Neural cell (in vitro differentiated cells): Measurements from ENCODE around the gene MGAT5. TPM values are rescaled to one million over a fixed set of nuclear protein-coding genes. Genes with fewer than 3 reads are reported as not detected.

ENCODE experiments used
- H2AFZ ChIP-seq: fragments of 200-600, 300-800 bp; sonication (generic), shearing (Covaris generic); 2 replicates; pipeline ENCODE4 v1.6.0; 2014; ENCODE audit warnings: low read depth, mild to moderate bottlenecking, antibody characterized with exemption, low read length, moderate library complexity
- H3F3A ChIP-seq: fragments of 200-600 bp; shearing (Covaris generic); 2 replicates; pipeline ENCODE4 v1.6.1; 2016; ENCODE audit warnings: mild to moderate bottlenecking, moderate library complexity, mixed read lengths, antibody characterized with exemption, low read length; ENCODE audit not compliant: insufficient read depth, poor library complexity, severe bottlenecking
- H3K27ac ChIP-seq: fragments of 200-600, 300-800 bp; sonication (generic), shearing (Covaris generic); 2 replicates; pipeline ENCODE4 v1.5.1; 2014; ENCODE audit warnings: mild to moderate bottlenecking, low read length, moderate library complexity
- H3K27me3 ChIP-seq: fragments of 300-800, 200-600 bp; sonication (generic), shearing (Covaris generic); 2 replicates; pipeline ENCODE4 v1.6.0; 2014; ENCODE audit warnings: mild to moderate bottlenecking, low read depth, low read length, moderate library complexity; ENCODE audit not compliant: insufficient read depth
- H3K36me3 ChIP-seq: fragments of 300-800, 200-600 bp; sonication (generic), shearing (Covaris generic); 2 replicates; pipeline ENCODE4 v1.5.1; 2014; ENCODE audit warnings: mild to moderate bottlenecking, antibody characterized with exemption, low read length, moderate library complexity; ENCODE audit not compliant: insufficient read depth
- H3K4me2 ChIP-seq: fragments of 300-800, 200-600 bp; sonication (generic), shearing (Covaris generic); 2 replicates; pipeline ENCODE4 v1.6.0; 2014; ENCODE audit warnings: mild to moderate bottlenecking, low read length
- H3K4me3 ChIP-seq: fragments of 300-800, 200-600 bp; sonication (generic), shearing (Covaris generic); 2 replicates; pipeline ENCODE4 v1.5.1; 2014; ENCODE audit warnings: mild to moderate bottlenecking, low read length, moderate library complexity
- H3K79me2 ChIP-seq: fragments of 200-600 bp; shearing (Covaris generic); replicated peaks from 2 replicates; pipeline ENCODE4 v1.6.0; 2014; ENCODE audit warnings: mild to moderate bottlenecking, low read length, moderate library complexity; ENCODE audit not compliant: insufficient read depth
- H3K9ac ChIP-seq: fragments of 300-800, 200-600 bp; sonication (generic), shearing (Covaris generic); 2 replicates; pipeline ENCODE4 v1.6.1; 2016; ENCODE audit warnings: mild to moderate bottlenecking, low read length, mixed read lengths
- H3K9me2 ChIP-seq: fragments of 200-600 bp; shearing (Covaris generic); 2 replicates; pipeline ENCODE4 v1.6.1; 2016; ENCODE audit warnings: mild to moderate bottlenecking, low read length, mixed read lengths; ENCODE audit not compliant: insufficient read depth
- H3K9me3 ChIP-seq: fragments of 200-600, 300-800 bp; sonication (generic), shearing (Covaris generic); 2 replicates; pipeline ENCODE4 v1.6.1; 2016; ENCODE audit warnings: mild to moderate bottlenecking, mixed run types, low read length, moderate library complexity, mixed read lengths
- H4K20me1 ChIP-seq: fragments of 200-600 bp; shearing (Covaris generic); 2 replicates; pipeline ENCODE4 v1.6.1; 2016; ENCODE audit warnings: mild to moderate bottlenecking, mixed run types; ENCODE audit not compliant: insufficient read depth
- CTCF ChIP-seq: fragments of 450-650 bp; IDR thresholded peaks from 2 replicates; pipeline ENCODE4 v1.5.1; 2014; ENCODE audit warnings: antibody characterized with exemption, mild to moderate bottlenecking, moderate library complexity; ENCODE audit not compliant: poor library complexity, severe bottlenecking
- EP300 ChIP-seq: fragments of 450-650 bp; conservative IDR thresholded peaks from 2 replicates; pipeline ENCODE4 v1.6.1; 2014; ENCODE audit warnings: antibody characterized with exemption, mild to moderate bottlenecking, moderate library complexity; ENCODE audit not compliant: poor library complexity, severe bottlenecking
- EZH2 ChIP-seq: fragments of 200-600, 300-800 bp; shearing (Covaris generic), sonication (generic); IDR thresholded peaks from 2 replicates; pipeline ENCODE4 v1.6.1; 2014; ENCODE audit warnings: antibody characterized with exemption, low read length, borderline replicate concordance, mild to moderate bottlenecking; ENCODE audit not compliant: insufficient read depth, poor library complexity, severe bottlenecking
- MXI1 ChIP-seq: fragments of 450-650 bp; conservative IDR thresholded peaks from 2 replicates; pipeline ENCODE4 v1.6.1; 2014; ENCODE audit warnings: antibody characterized with exemption, mild to moderate bottlenecking; ENCODE audit not compliant: poor library complexity, severe bottlenecking
- POLR2AphosphoS5 ChIP-seq: IDR thresholded peaks from 2 replicates; pipeline ENCODE4 v1.6.1; 2012
- RAD21 ChIP-seq: fragments of 450-650 bp; conservative IDR thresholded peaks from 2 replicates; pipeline ENCODE4 v1.6.1; 2014; ENCODE audit warnings: antibody characterized with exemption, mild to moderate bottlenecking, moderate library complexity
- REST ChIP-seq: IDR thresholded peaks from 2 replicates; pipeline ENCODE4 v1.6.1; 2012; ENCODE audit warnings: borderline replicate concordance
- SMC3 ChIP-seq: fragments of 450-650 bp; conservative IDR thresholded peaks from 2 replicates; pipeline ENCODE4 v1.6.1; 2014; ENCODE audit warnings: antibody characterized with exemption, mild to moderate bottlenecking, moderate library complexity; ENCODE audit not compliant: poor library complexity
- TAF1 ChIP-seq: IDR thresholded peaks from 2 replicates; pipeline ENCODE4 v1.6.1; 2012; ENCODE audit warnings: low read depth
- polyA plus RNA-seq: library from polyadenylated mRNA; depleted of rRNA; stranded (reverse); fragments of >200 nt; gene quantifications from 2 replicates; pipeline ENCODE4 v1.2.3, GENCODE V29; 2014

MGAT5 gene
- polyA plus RNA-seq, 1 donor from 2014 or later = 40.9 TPM

- no peaks in the 10 kb centered on the region for H3K9me3 ChIP-seq
- H3K9ac ChIP-seq = no peak overlapping the region
- H3K36me3 ChIP-seq = peaks cover 4% of the 10 kb centered on the region
- no peaks in the 10 kb centered on the region for H3F3A ChIP-seq
- no peaks in the 10 kb centered on the region for H3K9me2 ChIP-seq
- no peak overlapping the region for H3K27ac ChIP-seq
- H3K79me2 ChIP-seq = no peaks in the 10 kb centered on the region
- TF ChIP-seq SMC3 (no peak), RAD21 (no peak), MXI1 (no peak), REST (no peak), POLR2AphosphoS5 (no peak), EZH2 (no peak), TAF1 (no peak), EP300 (no peak), CTCF (no peak)
- H2AFZ ChIP-seq = no peak overlapping the region
- H4K20me1 ChIP-seq = no peaks in the 10 kb centered on the region
- H3K4me2 ChIP-seq = no peak overlapping the region
- H3K4me3 ChIP-seq = no peak overlapping the region
- H3K27me3 ChIP-seq = no peaks in the 10 kb centered on the region
Observed at GRCh38 chr2:134445116-134445515, 191.2 kb downstream of the MGAT5 start.

GRCh38 chr2:134445985-134446382 lies 192.1 kb downstream of the MGAT5 start:
- Histone ChIP-seq H3F3A (no peaks in the 10 kb centered on the region), H3K27me3 (no peaks in the 10 kb centered on the region), H3K36me3 (no peaks in the 10 kb centered on the region), H3K9me3 (no peaks in the 10 kb centered on the region), H2AFZ (no peak overlapping the region), H3K9ac (no peak overlapping the region), H3K79me2 (no peaks in the 10 kb centered on the region), H3K4me2 (no peak overlapping the region), H4K20me1 (no peaks in the 10 kb centered on the region), H3K27ac (no peak overlapping the region), H3K9me2 (no peaks in the 10 kb centered on the region), H3K4me3 (no peak overlapping the region)
- TF ChIP-seq REST (no peak), EZH2 (no peak), RAD21 (no peak), POLR2AphosphoS5 (no peak), TAF1 (no peak), MXI1 (no peak), CTCF (no peak), EP300 (no peak), SMC3 (no peak)
